ENCODE measurements around the gene NR2C1.
A peak's percentile ranks its signal among the peaks of the same experiment; 100 is the strongest.
"Not testable (repeated sequence)": the region's sequence is repeated elsewhere in the genome, so short reads cannot be mapped to it uniquely, and the experiment has no call there.

The NR2C1 gene

GRCh38 chr12:95100264-95101190, 27.1 kb upstream of the NR2C1 start:
- Mint-ChIP-seq H3K27me3 (ENCODE audit: low read depth) (peaks cover 15% of the 10 kb centered on the region), H3K9me3 (no peaks in the 10 kb centered on the region), H3K4me1 (ENCODE audit: low read depth) (peaks cover 9% of the 10 kb centered on the region), H3K27ac (no peak overlapping the region), H3K4me3 (no peak overlapping the region), H3K36me3 (ENCODE audit: low read depth) (no peaks in the 10 kb centered on the region)
- no peak for DNase-seq (ENCODE audit: low spot score)

GRCh38 chr12:95099270-95099790, 25.9 kb upstream of the NR2C1 start:
- no peak for DNase-seq (ENCODE audit: low spot score)
- no peak overlapping the region for H3K27ac Mint-ChIP-seq
- no peaks in the 10 kb centered on the region for H3K36me3 Mint-ChIP-seq (ENCODE audit: low read depth)
- H3K27me3 Mint-ChIP-seq (ENCODE audit: low read depth), result peaks cover 17% of the 10 kb centered on the region
- no peaks in the 10 kb centered on the region for H3K9me3 Mint-ChIP-seq
- H3K4me3 Mint-ChIP-seq, result no peak overlapping the region
- H3K4me1 Mint-ChIP-seq (ENCODE audit: low read depth), result peaks cover 9% of the 10 kb centered on the region

- Mint-ChIP-seq H3K4me1 (ENCODE audit: low read depth) (no peaks in the 10 kb centered on the region), H3K27me3 (ENCODE audit: low read depth) (peaks cover 17% of the 10 kb centered on the region), H3K9me3 (no peaks in the 10 kb centered on the region), H3K27ac (no peak overlapping the region), H3K4me3 (no peak overlapping the region), H3K36me3 (ENCODE audit: low read depth) (no peaks in the 10 kb centered on the region)
- no peak for DNase-seq (ENCODE audit: low spot score)
Measured at GRCh38 chr12:95096852-95097251, 23.4 kb upstream of the NR2C1 start.

GRCh38 chr12:95096378-95096777, 23.0 kb upstream of the NR2C1 start:
- Mint-ChIP-seq H3K27me3 (ENCODE audit: low read depth) (peaks cover 17% of the 10 kb centered on the region), H3K27ac (no peak overlapping the region), H3K36me3 (ENCODE audit: low read depth) (no peaks in the 10 kb centered on the region), H3K4me1 (ENCODE audit: low read depth) (no peaks in the 10 kb centered on the region), H3K4me3 (no peak overlapping the region), H3K9me3 (no peaks in the 10 kb centered on the region)
- no peak for DNase-seq (ENCODE audit: low spot score)

GRCh38 chr12:95095866-95096265, 22.4 kb upstream of the NR2C1 start:
- H3K27ac Mint-ChIP-seq; DNase-seq (ENCODE audit: low spot score); H3K36me3 Mint-ChIP-seq (ENCODE audit: low read depth); H3K9me3 Mint-ChIP-seq; H3K4me3 Mint-ChIP-seq; H3K4me1 Mint-ChIP-seq (ENCODE audit: low read depth): not testable (repeated sequence)
- H3K27me3 Mint-ChIP-seq (ENCODE audit: low read depth), result peaks cover 17% of the 10 kb centered on the region

- no peaks in the 10 kb centered on the region for H3K9me3 Mint-ChIP-seq
- H3K4me3 Mint-ChIP-seq, result no peak overlapping the region
- H3K27me3 Mint-ChIP-seq (ENCODE audit: low read depth), result peaks cover 9% of the 10 kb centered on the region
- DNase-seq (ENCODE audit: low spot score), result no peak
- H3K27ac Mint-ChIP-seq, result no peak overlapping the region
- no peaks in the 10 kb centered on the region for H3K36me3 Mint-ChIP-seq (ENCODE audit: low read depth)
- peaks cover 7% of the 10 kb centered on the region for H3K4me1 Mint-ChIP-seq (ENCODE audit: low read depth)
Measured at GRCh38 chr12:95089462-95089861, 16.0 kb upstream of the NR2C1 start.

GRCh38 chr12:95088379-95088778, 15.0 kb upstream of the NR2C1 start:
- Mint-ChIP-seq H3K4me1 (ENCODE audit: low read depth) (peaks cover 7% of the 10 kb centered on the region), H3K9me3 (no peaks in the 10 kb centered on the region), H3K36me3 (ENCODE audit: low read depth) (no peaks in the 10 kb centered on the region), H3K4me3 (no peak overlapping the region), H3K27me3 (ENCODE audit: low read depth) (peaks cover 17% of the 10 kb centered on the region), H3K27ac (no peak overlapping the region)
- no peak for DNase-seq (ENCODE audit: low spot score)

- Mint-ChIP-seq H3K4me3 (no peak overlapping the region), H3K27me3 (ENCODE audit: low read depth) (peaks cover 20% of the 10 kb centered on the region), H3K36me3 (ENCODE audit: low read depth) (no peaks in the 10 kb centered on the region), H3K4me1 (ENCODE audit: low read depth) (peaks cover 7% of the 10 kb centered on the region), H3K27ac (no peak overlapping the region), H3K9me3 (no peaks in the 10 kb centered on the region)
- DNase-seq (ENCODE audit: low spot score), result no peak
Measured at GRCh38 chr12:95085612-95086011, 12.2 kb upstream of the NR2C1 start.

- H3K4me1 Mint-ChIP-seq (ENCODE audit: low read depth), result peaks cover 7% of the 10 kb centered on the region
- no peak for DNase-seq (ENCODE audit: low spot score)
- peaks cover 15% of the 10 kb centered on the region for H3K27me3 Mint-ChIP-seq (ENCODE audit: low read depth)
- no peaks in the 10 kb centered on the region for H3K9me3 Mint-ChIP-seq
- H3K36me3 Mint-ChIP-seq (ENCODE audit: low read depth), result no peaks in the 10 kb centered on the region
- H3K27ac Mint-ChIP-seq, result no peak overlapping the region
- H3K4me3 Mint-ChIP-seq, result no peak overlapping the region
Measured at GRCh38 chr12:95083938-95084337, 10.5 kb upstream of the NR2C1 start.

GRCh38 chr12:95083471-95083870, 10.1 kb upstream of the NR2C1 start:
- Mint-ChIP-seq H3K36me3 (ENCODE audit: low read depth) (no peaks in the 10 kb centered on the region), H3K4me1 (ENCODE audit: low read depth) (peaks cover 7% of the 10 kb centered on the region), H3K27me3 (ENCODE audit: low read depth) (peaks cover 15% of the 10 kb centered on the region), H3K27ac (no peak overlapping the region), H3K9me3 (no peaks in the 10 kb centered on the region), H3K4me3 (no peak overlapping the region)
- no peak for DNase-seq (ENCODE audit: low spot score)

- peaks cover 6% of the 10 kb centered on the region for H3K27me3 Mint-ChIP-seq (ENCODE audit: low read depth)
- DNase-seq (ENCODE audit: low spot score), result no peak
- H3K4me3 Mint-ChIP-seq, result no peak overlapping the region
- H3K4me1 Mint-ChIP-seq (ENCODE audit: low read depth), result peaks cover 3% of the 10 kb centered on the region
- no peaks in the 10 kb centered on the region for H3K9me3 Mint-ChIP-seq
- H3K27ac Mint-ChIP-seq, result no peak overlapping the region
- H3K36me3 Mint-ChIP-seq (ENCODE audit: low read depth), result peaks cover 2% of the 10 kb centered on the region
Measured at GRCh38 chr12:95077341-95077740, 3.9 kb upstream of the NR2C1 start.

GRCh38 chr12:95074766-95075165, 1.3 kb upstream of the NR2C1 start:
- no peaks in the 10 kb centered on the region for H3K9me3 Mint-ChIP-seq
- peaks cover 3% of the 10 kb centered on the region for H3K27me3 Mint-ChIP-seq (ENCODE audit: low read depth)
- no peak overlapping the region for H3K27ac Mint-ChIP-seq
- peaks cover 5% of the 10 kb centered on the region for H3K4me1 Mint-ChIP-seq (ENCODE audit: low read depth)
- DNase-seq (ENCODE audit: low spot score), result no peak
- peaks cover 6% of the 10 kb centered on the region for H3K36me3 Mint-ChIP-seq (ENCODE audit: low read depth)
- no peak overlapping the region for H3K4me3 Mint-ChIP-seq

- Mint-ChIP-seq H3K4me1 (ENCODE audit: low read depth) (peaks cover 5% of the 10 kb centered on the region), H3K27ac (peak overlapping the region; percentile 80), H3K4me3 (peak overlapping the region; percentile 82), H3K27me3 (ENCODE audit: low read depth) (peaks cover 3% of the 10 kb centered on the region), H3K36me3 (ENCODE audit: low read depth) (peaks cover 6% of the 10 kb centered on the region), H3K9me3 (no peaks in the 10 kb centered on the region)
- DNase-seq (ENCODE audit: low spot score), result no peak
Measured at GRCh38 chr12:95073698-95074520, 491 bp upstream of the NR2C1 start.

GRCh38 chr12:95070378-95070777, 3.0 kb downstream of the NR2C1 start:
- peaks cover 16% of the 10 kb centered on the region for H3K36me3 Mint-ChIP-seq (ENCODE audit: low read depth)
- H3K4me1 Mint-ChIP-seq (ENCODE audit: low read depth), result peaks cover 5% of the 10 kb centered on the region
- DNase-seq (ENCODE audit: low spot score), result no peak
- H3K9me3 Mint-ChIP-seq, result no peaks in the 10 kb centered on the region
- H3K27ac Mint-ChIP-seq, result no peak overlapping the region
- H3K4me3 Mint-ChIP-seq, result no peak overlapping the region
- H3K27me3 Mint-ChIP-seq (ENCODE audit: low read depth), result no peaks in the 10 kb centered on the region

Measured in T-helper 2 cell treated with Interferon-gamma antibody and Interleukin-4, amounts not matched to agents 5 μg/mL and 100 μg/mL, for 36 hours (primary cell).